HG03045 (cell line): ENCODE measurements around the gene ARF5.

Experiments
- ATAC-seq: cut with Tn5 transposase; IDR thresholded peaks from one replicate; pipeline ENCODE4 v1.9.1; 2021; ENCODE audit warnings: mild to moderate bottlenecking, moderate library complexity; ENCODE audit not compliant: unreplicated experiment

ARF5 gene

DNA sequence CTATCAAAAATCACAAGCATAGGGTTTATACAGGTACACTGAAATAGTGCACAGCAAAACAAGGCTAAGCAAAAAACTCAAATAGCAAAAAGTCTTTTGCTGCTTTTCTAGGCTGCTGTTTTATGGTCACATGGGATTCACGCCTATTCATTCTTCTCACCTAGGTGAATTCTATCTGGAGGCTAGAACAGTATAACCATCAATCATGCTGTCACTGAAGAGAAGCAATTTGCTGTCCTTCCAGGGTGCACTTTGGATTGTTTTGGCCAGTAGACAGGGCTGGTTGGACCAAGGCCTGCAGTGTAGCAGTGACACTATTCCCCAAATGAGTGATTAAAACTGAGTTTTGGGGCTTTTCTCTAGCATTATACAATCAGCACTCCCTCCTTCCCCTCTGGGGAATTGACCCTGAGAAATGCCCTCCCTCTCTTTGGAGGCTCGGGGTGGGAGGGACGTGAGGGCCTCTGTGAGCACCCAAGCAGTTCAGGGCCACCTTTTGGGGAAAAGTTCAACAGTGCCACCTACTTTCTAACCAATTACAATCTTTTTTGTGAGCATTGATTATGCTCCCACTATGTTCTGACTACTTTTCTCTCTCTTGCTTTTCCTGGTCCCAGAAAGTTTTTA lies 47.6 kb downstream of the ARF5 start:
- ATAC-seq = no peak

DNA sequence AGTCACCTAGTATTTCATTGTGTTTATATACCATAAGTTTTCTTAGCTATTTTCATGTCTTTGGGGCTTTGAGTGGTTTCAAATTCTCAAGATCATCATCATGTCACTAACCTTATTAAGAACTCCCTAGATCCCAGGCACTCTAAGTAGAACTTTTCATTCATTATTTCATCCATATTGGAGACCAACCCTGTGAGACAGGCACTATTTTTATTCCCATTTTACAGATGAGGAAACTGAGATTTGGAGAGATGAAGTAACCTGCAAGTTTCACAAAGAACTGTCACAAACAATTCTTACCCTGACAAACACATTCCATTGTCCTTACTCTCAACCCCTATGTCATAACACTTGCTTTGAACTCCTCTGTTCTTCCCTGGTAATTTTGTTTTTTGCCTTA lies 50.0 kb downstream of the ARF5 start:
- ATAC-seq = no peak
